Measurements from ENCODE around the gene MSH2.
"Not testable (repeated sequence)": the region's sequence is repeated elsewhere in the genome, so short reads cannot be mapped to it uniquely, and the experiment has no call there.

DNA sequence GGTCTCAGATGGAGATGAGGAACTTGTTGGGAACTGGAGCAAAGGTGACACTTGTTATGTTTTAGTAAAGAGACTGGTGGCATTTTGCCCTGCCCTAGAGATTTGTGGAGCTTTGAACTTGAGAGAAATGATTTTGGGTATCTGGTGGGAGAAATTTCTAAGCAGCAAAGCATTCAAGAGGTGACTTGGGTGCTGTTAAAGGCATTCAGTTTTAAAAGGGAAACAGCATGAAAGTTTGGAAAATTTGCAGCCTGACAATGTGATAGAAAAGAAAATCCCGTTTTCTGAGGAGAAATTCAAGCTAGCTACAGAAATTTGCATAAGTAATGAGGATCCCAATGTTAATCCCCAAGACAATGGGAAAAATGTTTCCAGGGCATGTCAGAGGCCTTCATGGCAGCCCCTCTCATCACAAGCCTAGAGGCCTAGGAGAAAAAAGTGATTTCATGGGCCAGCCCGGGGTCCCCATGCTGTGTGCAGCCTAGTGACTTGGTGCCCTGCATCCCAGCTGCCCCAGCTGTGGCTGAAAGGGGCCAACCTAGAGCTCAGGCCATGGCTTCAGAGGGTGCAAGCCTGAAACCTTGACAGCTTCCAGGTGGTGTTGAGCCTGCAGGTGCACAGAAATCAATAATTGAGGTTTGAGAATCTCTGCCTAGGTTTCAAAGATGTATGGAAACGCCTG, 3.8 kb downstream of the MSH2 start:
- not testable (repeated sequence) for TF ChIP-seq POLR2A (IDR thresholded peaks at IDR 0.05)
- TF ChIP-seq, protein P1, sequence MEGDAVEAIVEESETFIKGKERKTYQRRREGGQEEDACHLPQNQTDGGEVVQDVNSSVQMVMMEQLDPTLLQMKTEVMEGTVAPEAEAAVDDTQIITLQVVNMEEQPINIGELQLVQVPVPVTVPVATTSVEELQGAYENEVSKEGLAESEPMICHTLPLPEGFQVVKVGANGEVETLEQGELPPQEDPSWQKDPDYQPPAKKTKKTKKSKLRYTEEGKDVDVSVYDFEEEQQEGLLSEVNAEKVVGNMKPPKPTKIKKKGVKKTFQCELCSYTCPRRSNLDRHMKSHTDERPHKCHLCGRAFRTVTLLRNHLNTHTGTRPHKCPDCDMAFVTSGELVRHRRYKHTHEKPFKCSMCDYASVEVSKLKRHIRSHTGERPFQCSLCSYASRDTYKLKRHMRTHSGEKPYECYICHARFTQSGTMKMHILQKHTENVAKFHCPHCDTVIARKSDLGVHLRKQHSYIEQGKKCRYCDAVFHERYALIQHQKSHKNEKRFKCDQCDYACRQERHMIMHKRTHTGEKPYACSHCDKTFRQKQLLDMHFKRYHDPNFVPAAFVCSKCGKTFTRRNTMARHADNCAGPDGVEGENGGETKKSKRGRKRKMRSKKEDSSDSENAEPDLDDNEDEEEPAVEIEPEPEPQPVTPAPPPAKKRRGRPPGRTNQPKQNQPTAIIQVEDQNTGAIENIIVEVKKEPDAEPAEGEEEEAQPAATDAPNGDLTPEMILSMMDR (IDR thresholded peaks at IDR 0.05) = not testable (repeated sequence)
